H9 (cell line): ENCODE results near the gene BCAS4. TPM values are rescaled to one million over a fixed set of nuclear protein-coding genes. Genes with fewer than 3 reads are reported as not detected.

Experiments
- DNase-seq: peaks from one replicate; pipeline ENCODE4 v3.0.0-alpha.2; 2017
- H2AFZ ChIP-seq: one replicate; pipeline ENCODE4 v1.6.1; 2013; ENCODE audit warnings: mild to moderate bottlenecking, low read length, control low read depth, moderate library complexity
- H2AK5ac ChIP-seq: 2 replicates; pipeline ENCODE4 v1.6.1; 2013; ENCODE audit warnings: low read length, control low read depth, mixed read lengths; ENCODE audit not compliant: insufficient read length
- H2BK120ac ChIP-seq: one replicate; pipeline ENCODE4 v1.6.1; 2013; ENCODE audit warnings: low read depth, mild to moderate bottlenecking, low read length, control low read depth, inconsistent platforms; ENCODE audit not compliant: poor library complexity, severe bottlenecking
- H2BK12ac ChIP-seq: 2 replicates; pipeline ENCODE4 v1.6.1; 2013; ENCODE audit warnings: low read length, control low read depth, mixed read lengths, low read depth; ENCODE audit not compliant: insufficient read length
- H2BK15ac ChIP-seq: 2 replicates; pipeline ENCODE4 v1.6.1; 2013; ENCODE audit warnings: low read depth, low read length, control low read depth
- H2BK20ac ChIP-seq: one replicate; pipeline ENCODE4 v1.6.1; 2013; ENCODE audit warnings: low read depth, mild to moderate bottlenecking, low read length, control low read depth, inconsistent platforms; ENCODE audit not compliant: poor library complexity, severe bottlenecking
- H2BK5ac ChIP-seq: 2 replicates; pipeline ENCODE4 v1.6.1; 2013; ENCODE audit warnings: low read length, control low read depth, mixed read lengths; ENCODE audit not compliant: insufficient read length
- H3K14ac ChIP-seq: 2 replicates; pipeline ENCODE4 v1.6.1; 2013; ENCODE audit warnings: low read length, control low read depth; ENCODE audit not compliant: insufficient read depth
- H3K18ac ChIP-seq: 2 replicates; pipeline ENCODE4 v1.6.1; 2013; ENCODE audit warnings: low read depth, mild to moderate bottlenecking, mixed read lengths, low read length, control low read depth; ENCODE audit not compliant: insufficient read length
- H3K23ac ChIP-seq: 2 replicates; pipeline ENCODE4 v1.6.1; 2013; ENCODE audit warnings: low read length, control low read depth, mixed read lengths, low read depth; ENCODE audit not compliant: insufficient read length
- H3K23me2 ChIP-seq: 2 replicates; pipeline ENCODE4 v1.6.1; 2013; ENCODE audit warnings: low read depth, mild to moderate bottlenecking, mixed read lengths, low read length, control low read depth; ENCODE audit not compliant: insufficient read length, poor library complexity, severe bottlenecking
- H3K27ac ChIP-seq: 2 replicates; pipeline ENCODE4 v1.5.1; 2013; ENCODE audit warnings: low read length, control low read depth, mixed read lengths, low read depth; ENCODE audit not compliant: insufficient read length
- H3K27me3 ChIP-seq: 2 replicates; pipeline ENCODE4 v1.6.1; 2013; ENCODE audit warnings: low read length, control low read depth, inconsistent platforms; ENCODE audit not compliant: insufficient read depth
- H3K4ac ChIP-seq: 2 replicates; pipeline ENCODE4 v1.6.1; 2013; ENCODE audit warnings: low read depth, mild to moderate bottlenecking, control low read depth, inconsistent platforms, low read length, moderate library complexity
- H3K4me1 ChIP-seq: 2 replicates; pipeline ENCODE4 v1.6.1; 2013; ENCODE audit warnings: low read length, control low read depth, inconsistent platforms; ENCODE audit not compliant: insufficient read depth
- H3K4me2 ChIP-seq: 2 replicates; pipeline ENCODE4 v1.6.1; 2013; ENCODE audit warnings: low read length, control low read depth, mixed read lengths; ENCODE audit not compliant: insufficient read length, insufficient read depth
- H3K56ac ChIP-seq: 2 replicates; pipeline ENCODE4 v1.6.1; 2013; ENCODE audit warnings: low read depth, mild to moderate bottlenecking, mixed read lengths, low read length, control low read depth; ENCODE audit not compliant: insufficient read length
- H3K79me1 ChIP-seq: 2 replicates; pipeline ENCODE4 v1.6.1; 2013; ENCODE audit warnings: low read depth, mild to moderate bottlenecking, moderate library complexity, low read length, control low read depth, inconsistent platforms; ENCODE audit not compliant: insufficient read depth, poor library complexity, severe bottlenecking
- H3K79me2 ChIP-seq: 2 replicates; pipeline ENCODE4 v1.6.1; 2013; ENCODE audit warnings: low read length, control low read depth, inconsistent platforms; ENCODE audit not compliant: insufficient read depth
- H3K9ac ChIP-seq: 2 replicates; pipeline ENCODE4 v1.6.1; 2013; ENCODE audit warnings: low read length, control low read depth, mixed read lengths; ENCODE audit not compliant: insufficient read length; ENCODE audit errors: extremely low read depth
- H3K9me3 ChIP-seq: one replicate; pipeline ENCODE4 v1.6.1; 2013; ENCODE audit warnings: low read depth, low read length, inconsistent platforms; ENCODE audit not compliant: control insufficient read depth
- H3T11ph ChIP-seq: one replicate; pipeline ENCODE4 v1.6.1; 2013; ENCODE audit warnings: mild to moderate bottlenecking, low read length, control low read depth, inconsistent platforms
- H4K20me1 ChIP-seq: one replicate; pipeline ENCODE4 v1.6.1; 2013; ENCODE audit not compliant: control insufficient read depth, insufficient read length, insufficient read depth
- H4K5ac ChIP-seq: 2 replicates; pipeline ENCODE4 v1.6.1; 2013; ENCODE audit warnings: low read depth, mild to moderate bottlenecking, mixed read lengths, low read length, control low read depth; ENCODE audit not compliant: insufficient read length
- H4K8ac ChIP-seq: replicated peaks from 2 replicates; pipeline ENCODE4 v1.6.1; 2013; ENCODE audit warnings: low read length, control low read depth, mixed read lengths, low read depth; ENCODE audit not compliant: insufficient read length
- H4K91ac ChIP-seq: 2 replicates; pipeline ENCODE4 v1.6.1; 2013; ENCODE audit warnings: low read depth, mild to moderate bottlenecking, moderate library complexity, mixed read lengths, low read length, control low read depth; ENCODE audit not compliant: insufficient read length
- H3K27ac Mint-ChIP-seq, 3 experiments: 2 replicates in 2 of 3; 3 replicates in 1 of 3; pipeline ENCODE4 v1.8.0; 2020 to 2021; ENCODE audit warnings: mixed read lengths in 3 of 3, mild to moderate bottlenecking in 1 of 3, moderate library complexity in 1 of 3
- H3K27me3 Mint-ChIP-seq: 2 replicates; pipeline ENCODE4 v1.8.0; 2021; ENCODE audit warnings: low read depth, mild to moderate bottlenecking, moderate library complexity, mixed read lengths
- H3K36me3 Mint-ChIP-seq, 3 experiments: 2 replicates in 2 of 3; 3 replicates in 1 of 3; pipeline ENCODE4 v1.8.0; 2020 to 2021; ENCODE audit warnings: low read depth in 3 of 3, mixed read lengths in 3 of 3; ENCODE audit not compliant: insufficient read depth in 1 of 3
- H3K4me1 Mint-ChIP-seq, 2 experiments: 2 replicates each; pipeline ENCODE4 v1.8.0; 2020; ENCODE audit warnings: mixed read lengths in 2 of 2
- H3K4me3 Mint-ChIP-seq, 2 experiments: 2 replicates in 1 of 2; 3 replicates in 1 of 2; pipeline ENCODE4 v1.8.0; 2020 to 2021; ENCODE audit warnings: mild to moderate bottlenecking in 2 of 2, mixed read lengths in 2 of 2, moderate library complexity in 1 of 2
- H3K9me3 Mint-ChIP-seq, 2 experiments: 2 replicates in 1 of 2; 3 replicates in 1 of 2; pipeline ENCODE4 v1.8.0; 2020; ENCODE audit warnings: mild to moderate bottlenecking in 2 of 2, mixed read lengths in 2 of 2, moderate library complexity in 1 of 2
- CTCF ChIP-seq: fragments of 200-600 bp; sonication (generic); conservative IDR thresholded peaks from 3 replicates; pipeline ENCODE4 v1.8.0; 2021; ENCODE audit warnings: antibody characterized with exemption, mild to moderate bottlenecking
- WGBS: extraction: QIAGEN DNeasy Blood & Tissue Kit; methylation state at CpG from one replicate; pipeline ENCODE4 v1.1.7; 2013; ENCODE audit warnings: missing lambda C conversion rate, low lambda C conversion rate, mixed read lengths; ENCODE audit not compliant: insufficient read length; ENCODE audit errors: extremely low coverage; 5-methylcytosine and 5-hydroxymethylcytosine counted together
- total RNA-seq: library from RNA; stranded (reverse); gene quantifications from 2 replicates; pipeline ENCODE4 v1.2.1, GENCODE V29; 2021

The BCAS4 gene
- total RNA-seq, 1 experiment from 2014 or later, result 16.9 TPM

- H2AFZ ChIP-seq, result no peak overlapping the region
- no peak for DNase-seq
- no peak overlapping the region for H3K18ac ChIP-seq
- WGBS, result no CpG with 5 or more reads among the region's 6 CpGs
- no peak overlapping the region for H3K27ac ChIP-seq
- no peak overlapping the region for H4K8ac ChIP-seq
- no peaks in the 10 kb centered on the region for H3K23me2 ChIP-seq
- Mint-ChIP-seq H3K4me3 (no peak overlapping the region), H3K27me3 (no peaks in the 10 kb centered on the region), H3K4me1 (peaks cover 15 to 28% of the 10 kb centered on the region in 2 experiments), H3K36me3 (no peaks in the 10 kb centered on the region), H3K27ac (peak overlapping the region in 1 of 3 experiments; percentile 82; a peak in 3 of 7 replicates), H3K9me3 (no peaks in the 10 kb centered on the region)
- H3T11ph ChIP-seq, result no peak overlapping the region
- H3K56ac ChIP-seq, result no peak overlapping the region
- H2BK12ac ChIP-seq, result no peak overlapping the region
- no peaks in the 10 kb centered on the region for H3K27me3 ChIP-seq
- no peak overlapping the region for H4K91ac ChIP-seq
- H2BK5ac ChIP-seq, result no peak overlapping the region
- H2AK5ac ChIP-seq, result no peak overlapping the region
- H3K23ac ChIP-seq, result no peak overlapping the region
- no peak overlapping the region for H3K14ac ChIP-seq
- H4K5ac ChIP-seq, result peak overlapping the region; percentile 57
- no peak overlapping the region for H3K4me2 ChIP-seq
- H3K4me1 ChIP-seq, result peaks cover 3% of the 10 kb centered on the region; the same call in 1 of the 2 replicates
- H3K4ac ChIP-seq, result no peak overlapping the region
- no peaks in the 10 kb centered on the region for H3K9me3 ChIP-seq
- H3K9ac ChIP-seq, result no peak overlapping the region
- no peak overlapping the region for H2BK15ac ChIP-seq
- H2BK120ac ChIP-seq, result no peak overlapping the region
- no peaks in the 10 kb centered on the region for H3K79me2 ChIP-seq
- no peaks in the 10 kb centered on the region for H4K20me1 ChIP-seq
- TF ChIP-seq CTCF, result no peak
- H2BK20ac ChIP-seq, result no peak overlapping the region
- no peaks in the 10 kb centered on the region for H3K79me1 ChIP-seq
These were observed 32.8 kb upstream of the BCAS4 start for GRCh38 chr20:50762045-50762422.
